GM12878 (cell line): ENCODE measurements around the gene MVP. TPM values are rescaled to one million over a fixed set of nuclear protein-coding genes. Genes with fewer than 3 reads are reported as not detected.

Experiments used
- BMI1 ChIP-seq: fragments of 450-650 bp; IDR thresholded peaks from 2 replicates; pipeline ENCODE4 v1.6.1; 2016; ENCODE audit warnings: mild to moderate bottlenecking, moderate library complexity, borderline replicate concordance
- CBFB ChIP-seq: IDR thresholded peaks from 2 replicates; pipeline ENCODE4 v1.6.1; 2016; ENCODE audit warnings: antibody characterized with exemption, low read depth
- EED ChIP-seq: sonication (generic); IDR thresholded peaks from 2 replicates; pipeline ENCODE4 v1.6.1; 2016; ENCODE audit warnings: antibody characterized with exemption, low read depth
- HDAC6 ChIP-seq: fragments of 200-600 bp; sonication (generic); IDR thresholded peaks from one replicate; pipeline ENCODE4 v1.8.0; 2017; ENCODE audit warnings: antibody characterized with exemption; ENCODE audit not compliant: unreplicated experiment
- JUND ChIP-seq: IDR thresholded peaks from 2 replicates; pipeline ENCODE4 v1.6.1; 2012; ENCODE audit warnings: low read depth, mild to moderate bottlenecking, low read length, improper control_type of control experiment, moderate library complexity
- MTA3 ChIP-seq: IDR thresholded peaks from 2 replicates; pipeline ENCODE4 v1.6.1; 2012; ENCODE audit warnings: low read length, inconsistent platforms, borderline replicate concordance
- NBN ChIP-seq: fragments of 450-650 bp; IDR thresholded peaks from 2 replicates; pipeline ENCODE4 v1.6.1; 2016
- NR2F1 ChIP-seq: fragments of 450-650 bp; conservative IDR thresholded peaks from 2 replicates; pipeline ENCODE4 v1.6.1; 2017; ENCODE audit warnings: mild to moderate bottlenecking
- POLR2AphosphoS2 ChIP-seq: IDR thresholded peaks from 2 replicates; pipeline ENCODE4 v1.6.1; 2011; ENCODE audit warnings: low read depth, mild to moderate bottlenecking, low read length, improper control_type of control experiment, moderate library complexity
- RCOR1 ChIP-seq: conservative IDR thresholded peaks from 2 replicates; pipeline ENCODE4 v1.6.1; 2012; ENCODE audit warnings: low read depth, low read length, improper control_type of control experiment
- YY1 ChIP-seq: IDR thresholded peaks from 2 replicates; pipeline ENCODE4 v1.6.1; 2011; ENCODE audit warnings: low read depth, mild to moderate bottlenecking, low read length
- ZNF274 ChIP-seq: IDR thresholded peaks from one replicate; pipeline ENCODE4 v1.8.0; 2011; ENCODE audit not compliant: insufficient read length, insufficient read depth
- polyA plus RNA-seq, 11 experiments: library from polyadenylated mRNA; depleted of rRNA in 4 of 11; unstranded in 6 of 11; stranded (reverse) in 5 of 11; fragments of >200 nt; fragmentation: Nextera tagmentation in 4 of 11; fragmentation: Illumina TruSeq in 1 of 11; extraction: Ambion mirVana in 4 of 11; extraction: Trizol in 1 of 11; gene quantifications; 1 replicate in 1 of 11; 2 replicates in 10 of 11; pipeline versions ENCODE4 v1.2.1 to v1.2.3, GENCODE V29; 2011 to 2016; ENCODE audit warnings: inconsistent platforms in 2 of 11, missing spikeins in 2 of 11, low read depth in 1 of 11
- total RNA-seq, 4 experiments: library from RNA; depleted of rRNA in 3 of 4; stranded (reverse); fragments of >200 nt in 3 of 4; fragmentation: Illumina TruSeq in 1 of 4; extraction: Trizol in 1 of 4; gene quantifications; 2 replicates each; pipeline versions ENCODE4 v1.2.1 to v1.2.3, GENCODE V29; 2013 to 2021
- TF ChIP-seq, protein P1 (sequence below): fragments of 450-650 bp; IDR thresholded peaks from 2 replicates; pipeline ENCODE4 v1.6.1; 2016; ENCODE audit warnings: mild to moderate bottlenecking, moderate library complexity, borderline replicate concordance
- TF ChIP-seq, protein P2 (sequence below): fragments of 450-650 bp; IDR thresholded peaks from 2 replicates; pipeline ENCODE4 v1.6.1; 2017; ENCODE audit warnings: low read depth, mild to moderate bottlenecking, moderate library complexity
- TF ChIP-seq, protein P3 (sequence below): fragments of 450-650 bp; IDR thresholded peaks from 2 replicates; pipeline ENCODE4 v1.6.1; 2017; ENCODE audit warnings: borderline replicate concordance
- TF ChIP-seq, protein P4 (sequence below): fragments of 450-650 bp; IDR thresholded peaks from 2 replicates; pipeline ENCODE4 v1.6.1; 2018; ENCODE audit warnings: borderline replicate concordance, mild to moderate bottlenecking; ENCODE audit not compliant: partially characterized antibody
- TF ChIP-seq, protein P5 (sequence below): fragments of 450-650 bp; conservative IDR thresholded peaks from 2 replicates; pipeline ENCODE4 v1.6.1; 2017; ENCODE audit warnings: mild to moderate bottlenecking, moderate library complexity

The MVP gene
- total and polyA plus RNA-seq, 10 of the 15 experiments (the other 5 are each of a cell fraction or from before 2014, with no cell fraction given): 0.98 to 74.2 (median 54.7) TPM

DNA sequence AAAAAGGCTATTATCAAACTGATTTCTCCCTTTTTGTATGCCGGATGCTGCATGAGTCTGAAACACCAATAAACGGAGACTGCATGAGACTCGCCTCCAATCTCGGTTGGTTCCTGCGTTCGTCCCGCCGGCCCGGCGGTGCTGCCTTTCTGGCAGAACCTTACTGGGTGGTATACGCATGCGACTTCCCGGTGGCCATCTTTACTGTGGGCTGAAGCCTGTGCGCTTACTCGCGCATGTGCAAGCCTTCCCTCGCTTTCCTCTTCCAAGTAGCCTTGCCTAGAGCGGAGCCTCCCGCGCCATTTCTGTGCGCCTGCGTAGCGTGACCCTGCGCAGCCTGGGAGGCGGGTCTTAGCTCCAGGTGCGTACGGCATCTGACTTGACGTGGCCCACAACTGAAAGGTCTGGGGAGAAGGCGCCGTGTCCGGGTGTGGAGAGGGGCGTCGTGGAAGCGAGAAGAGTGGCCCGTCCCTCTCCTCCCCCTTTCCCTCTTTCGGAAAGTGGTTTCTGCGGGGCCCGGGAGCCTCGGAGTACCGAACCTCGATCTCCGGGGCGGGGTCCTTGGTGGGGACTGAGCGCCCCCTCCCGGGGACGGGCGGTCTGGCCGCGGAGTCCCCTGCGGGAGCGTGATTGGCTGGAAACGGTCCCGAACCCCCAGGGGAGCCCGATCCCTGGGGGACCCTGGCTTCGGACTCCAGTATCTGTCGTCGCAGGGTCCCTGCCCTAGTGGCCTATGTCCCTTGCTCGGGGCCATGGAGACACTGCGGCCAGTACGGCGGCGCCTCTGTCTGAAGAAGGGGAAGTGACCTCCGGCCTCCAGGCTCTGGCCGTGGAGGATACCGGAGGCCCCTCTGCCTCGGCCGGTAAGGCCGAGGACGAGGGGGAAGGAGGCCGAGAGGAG is 4.2 kb upstream of the MVP start, which contains the start of gene PAGR1 (continued):
- TF ChIP-seq NR2F1 (peak; percentile 76), ZNF274 (no peak), MTA3 (no peak), POLR2AphosphoS2 (peak; percentile 92), JUND (0 out of 2 replicates have a peak, but pooled peaks have one; percentile 38), RCOR1 (0 out of 2 replicates have a peak, but pooled peaks have one; percentile 23), HDAC6 (no peak), CBFB (peak; percentile 66; the same call in 1 of the 2 replicates), EED (peak; percentile 19; the same call in 1 of the 2 replicates), NBN (peak; percentile 96; the same call in 1 of the 2 replicates), BMI1 (no peak), YY1 (peak; percentile 100)
- TF ChIP-seq, protein P1, sequence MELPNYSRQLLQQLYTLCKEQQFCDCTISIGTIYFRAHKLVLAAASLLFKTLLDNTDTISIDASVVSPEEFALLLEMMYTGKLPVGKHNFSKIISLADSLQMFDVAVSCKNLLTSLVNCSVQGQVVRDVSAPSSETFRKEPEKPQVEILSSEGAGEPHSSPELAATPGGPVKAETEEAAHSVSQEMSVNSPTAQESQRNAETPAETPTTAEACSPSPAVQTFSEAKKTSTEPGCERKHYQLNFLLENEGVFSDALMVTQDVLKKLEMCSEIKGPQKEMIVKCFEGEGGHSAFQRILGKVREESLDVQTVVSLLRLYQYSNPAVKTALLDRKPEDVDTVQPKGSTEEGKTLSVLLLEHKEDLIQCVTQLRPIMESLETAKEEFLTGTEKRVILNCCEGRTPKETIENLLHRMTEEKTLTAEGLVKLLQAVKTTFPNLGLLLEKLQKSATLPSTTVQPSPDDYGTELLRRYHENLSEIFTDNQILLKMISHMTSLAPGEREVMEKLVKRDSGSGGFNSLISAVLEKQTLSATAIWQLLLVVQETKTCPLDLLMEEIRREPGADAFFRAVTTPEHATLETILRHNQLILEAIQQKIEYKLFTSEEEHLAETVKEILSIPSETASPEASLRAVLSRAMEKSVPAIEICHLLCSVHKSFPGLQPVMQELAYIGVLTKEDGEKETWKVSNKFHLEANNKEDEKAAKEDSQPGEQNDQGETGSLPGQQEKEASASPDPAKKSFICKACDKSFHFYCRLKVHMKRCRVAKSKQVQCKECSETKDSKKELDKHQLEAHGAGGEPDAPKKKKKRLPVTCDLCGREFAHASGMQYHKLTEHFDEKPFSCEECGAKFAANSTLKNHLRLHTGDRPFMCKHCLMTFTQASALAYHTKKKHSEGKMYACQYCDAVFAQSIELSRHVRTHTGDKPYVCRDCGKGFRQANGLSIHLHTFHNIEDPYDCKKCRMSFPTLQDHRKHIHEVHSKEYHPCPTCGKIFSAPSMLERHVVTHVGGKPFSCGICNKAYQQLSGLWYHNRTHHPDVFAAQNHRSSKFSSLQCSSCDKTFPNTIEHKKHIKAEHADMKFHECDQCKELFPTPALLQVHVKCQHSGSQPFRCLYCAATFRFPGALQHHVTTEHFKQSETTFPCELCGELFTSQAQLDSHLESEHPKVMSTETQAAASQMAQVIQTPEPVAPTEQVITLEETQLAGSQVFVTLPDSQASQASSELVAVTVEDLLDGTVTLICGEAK: peak; percentile 53; the same call in 1 of the 2 replicates
- TF ChIP-seq, protein P2, sequence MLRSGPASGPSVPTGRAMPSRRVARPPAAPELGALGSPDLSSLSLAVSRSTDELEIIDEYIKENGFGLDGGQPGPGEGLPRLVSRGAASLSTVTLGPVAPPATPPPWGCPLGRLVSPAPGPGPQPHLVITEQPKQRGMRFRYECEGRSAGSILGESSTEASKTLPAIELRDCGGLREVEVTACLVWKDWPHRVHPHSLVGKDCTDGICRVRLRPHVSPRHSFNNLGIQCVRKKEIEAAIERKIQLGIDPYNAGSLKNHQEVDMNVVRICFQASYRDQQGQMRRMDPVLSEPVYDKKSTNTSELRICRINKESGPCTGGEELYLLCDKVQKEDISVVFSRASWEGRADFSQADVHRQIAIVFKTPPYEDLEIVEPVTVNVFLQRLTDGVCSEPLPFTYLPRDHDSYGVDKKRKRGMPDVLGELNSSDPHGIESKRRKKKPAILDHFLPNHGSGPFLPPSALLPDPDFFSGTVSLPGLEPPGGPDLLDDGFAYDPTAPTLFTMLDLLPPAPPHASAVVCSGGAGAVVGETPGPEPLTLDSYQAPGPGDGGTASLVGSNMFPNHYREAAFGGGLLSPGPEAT: peak; percentile 77
- TF ChIP-seq, protein P3, sequence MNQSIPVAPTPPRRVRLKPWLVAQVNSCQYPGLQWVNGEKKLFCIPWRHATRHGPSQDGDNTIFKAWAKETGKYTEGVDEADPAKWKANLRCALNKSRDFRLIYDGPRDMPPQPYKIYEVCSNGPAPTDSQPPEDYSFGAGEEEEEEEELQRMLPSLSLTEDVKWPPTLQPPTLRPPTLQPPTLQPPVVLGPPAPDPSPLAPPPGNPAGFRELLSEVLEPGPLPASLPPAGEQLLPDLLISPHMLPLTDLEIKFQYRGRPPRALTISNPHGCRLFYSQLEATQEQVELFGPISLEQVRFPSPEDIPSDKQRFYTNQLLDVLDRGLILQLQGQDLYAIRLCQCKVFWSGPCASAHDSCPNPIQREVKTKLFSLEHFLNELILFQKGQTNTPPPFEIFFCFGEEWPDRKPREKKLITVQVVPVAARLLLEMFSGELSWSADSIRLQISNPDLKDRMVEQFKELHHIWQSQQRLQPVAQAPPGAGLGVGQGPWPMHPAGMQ: no peak
- TF ChIP-seq, protein P4, sequence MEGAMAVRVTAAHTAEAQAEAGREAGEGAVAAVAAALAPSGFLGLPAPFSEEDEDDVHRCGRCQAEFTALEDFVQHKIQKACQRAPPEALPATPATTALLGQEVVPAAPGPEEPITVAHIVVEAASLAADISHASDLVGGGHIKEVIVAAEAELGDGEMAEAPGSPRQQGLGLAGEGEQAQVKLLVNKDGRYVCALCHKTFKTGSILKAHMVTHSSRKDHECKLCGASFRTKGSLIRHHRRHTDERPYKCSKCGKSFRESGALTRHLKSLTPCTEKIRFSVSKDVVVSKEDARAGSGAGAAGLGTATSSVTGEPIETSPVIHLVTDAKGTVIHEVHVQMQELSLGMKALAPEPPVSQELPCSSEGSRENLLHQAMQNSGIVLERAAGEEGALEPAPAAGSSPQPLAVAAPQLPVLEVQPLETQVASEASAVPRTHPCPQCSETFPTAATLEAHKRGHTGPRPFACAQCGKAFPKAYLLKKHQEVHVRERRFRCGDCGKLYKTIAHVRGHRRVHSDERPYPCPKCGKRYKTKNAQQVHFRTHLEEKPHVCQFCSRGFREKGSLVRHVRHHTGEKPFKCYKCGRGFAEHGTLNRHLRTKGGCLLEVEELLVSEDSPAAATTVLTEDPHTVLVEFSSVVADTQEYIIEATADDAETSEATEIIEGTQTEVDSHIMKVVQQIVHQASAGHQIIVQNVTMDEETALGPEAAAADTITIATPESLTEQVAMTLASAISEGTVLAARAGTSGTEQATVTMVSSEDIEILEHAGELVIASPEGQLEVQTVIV: peak; percentile 47
- TF ChIP-seq, protein P5, sequence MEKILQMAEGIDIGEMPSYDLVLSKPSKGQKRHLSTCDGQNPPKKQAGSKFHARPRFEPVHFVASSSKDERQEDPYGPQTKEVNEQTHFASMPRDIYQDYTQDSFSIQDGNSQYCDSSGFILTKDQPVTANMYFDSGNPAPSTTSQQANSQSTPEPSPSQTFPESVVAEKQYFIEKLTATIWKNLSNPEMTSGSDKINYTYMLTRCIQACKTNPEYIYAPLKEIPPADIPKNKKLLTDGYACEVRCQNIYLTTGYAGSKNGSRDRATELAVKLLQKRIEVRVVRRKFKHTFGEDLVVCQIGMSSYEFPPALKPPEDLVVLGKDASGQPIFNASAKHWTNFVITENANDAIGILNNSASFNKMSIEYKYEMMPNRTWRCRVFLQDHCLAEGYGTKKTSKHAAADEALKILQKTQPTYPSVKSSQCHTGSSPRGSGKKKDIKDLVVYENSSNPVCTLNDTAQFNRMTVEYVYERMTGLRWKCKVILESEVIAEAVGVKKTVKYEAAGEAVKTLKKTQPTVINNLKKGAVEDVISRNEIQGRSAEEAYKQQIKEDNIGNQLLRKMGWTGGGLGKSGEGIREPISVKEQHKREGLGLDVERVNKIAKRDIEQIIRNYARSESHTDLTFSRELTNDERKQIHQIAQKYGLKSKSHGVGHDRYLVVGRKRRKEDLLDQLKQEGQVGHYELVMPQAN: peak; percentile 58
